ENCODE results near the gene CHCHD4. TPM values are rescaled to one million over a fixed set of nuclear protein-coding genes. Genes with fewer than 3 reads are reported as not detected.

CHCHD4 gene
- total RNA-seq, 1 donor from 2014 or later = 20.7 TPM

DNA sequence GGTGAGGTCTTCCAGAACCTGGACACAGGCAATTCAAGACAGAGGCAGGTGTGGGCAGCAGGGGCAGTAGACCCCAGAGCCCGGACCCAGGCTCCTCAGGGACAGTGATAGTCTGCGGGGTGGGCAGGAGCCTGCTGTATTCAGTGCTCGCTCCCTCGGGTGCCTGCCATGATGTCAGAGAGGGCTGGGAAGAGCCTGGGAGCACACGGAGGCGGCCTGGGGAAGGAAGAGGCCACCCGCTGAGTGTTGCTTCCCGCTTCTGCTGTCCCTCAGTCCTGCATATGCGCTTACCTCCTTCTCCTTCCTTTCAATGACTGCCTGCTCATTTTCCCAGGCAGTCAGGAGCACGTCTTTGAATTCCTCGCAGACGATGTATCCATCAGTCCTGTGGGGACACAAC, 22.9 kb upstream of the CHCHD4 start:
- Histone ChIP-seq H3K36me3 (ENCODE audit: control insufficient read depth, insufficient read depth, low read length) (peaks cover 4% of the 10 kb centered on the region), H3K27me3 (ENCODE audit: control insufficient read depth, insufficient read depth, low read length) (no peaks in the 10 kb centered on the region), H3K4me3 (ENCODE audit: low read depth, low read length) (no peak overlapping the region)
- TF ChIP-seq, protein P1, sequence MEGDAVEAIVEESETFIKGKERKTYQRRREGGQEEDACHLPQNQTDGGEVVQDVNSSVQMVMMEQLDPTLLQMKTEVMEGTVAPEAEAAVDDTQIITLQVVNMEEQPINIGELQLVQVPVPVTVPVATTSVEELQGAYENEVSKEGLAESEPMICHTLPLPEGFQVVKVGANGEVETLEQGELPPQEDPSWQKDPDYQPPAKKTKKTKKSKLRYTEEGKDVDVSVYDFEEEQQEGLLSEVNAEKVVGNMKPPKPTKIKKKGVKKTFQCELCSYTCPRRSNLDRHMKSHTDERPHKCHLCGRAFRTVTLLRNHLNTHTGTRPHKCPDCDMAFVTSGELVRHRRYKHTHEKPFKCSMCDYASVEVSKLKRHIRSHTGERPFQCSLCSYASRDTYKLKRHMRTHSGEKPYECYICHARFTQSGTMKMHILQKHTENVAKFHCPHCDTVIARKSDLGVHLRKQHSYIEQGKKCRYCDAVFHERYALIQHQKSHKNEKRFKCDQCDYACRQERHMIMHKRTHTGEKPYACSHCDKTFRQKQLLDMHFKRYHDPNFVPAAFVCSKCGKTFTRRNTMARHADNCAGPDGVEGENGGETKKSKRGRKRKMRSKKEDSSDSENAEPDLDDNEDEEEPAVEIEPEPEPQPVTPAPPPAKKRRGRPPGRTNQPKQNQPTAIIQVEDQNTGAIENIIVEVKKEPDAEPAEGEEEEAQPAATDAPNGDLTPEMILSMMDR (IDR thresholded peaks at IDR 0.05; ENCODE audit: insufficient read depth, low read length, poor library complexity, severe bottlenecking) = no peak
- no peak for DNase-seq (ENCODE audit: low read depth)

DNA sequence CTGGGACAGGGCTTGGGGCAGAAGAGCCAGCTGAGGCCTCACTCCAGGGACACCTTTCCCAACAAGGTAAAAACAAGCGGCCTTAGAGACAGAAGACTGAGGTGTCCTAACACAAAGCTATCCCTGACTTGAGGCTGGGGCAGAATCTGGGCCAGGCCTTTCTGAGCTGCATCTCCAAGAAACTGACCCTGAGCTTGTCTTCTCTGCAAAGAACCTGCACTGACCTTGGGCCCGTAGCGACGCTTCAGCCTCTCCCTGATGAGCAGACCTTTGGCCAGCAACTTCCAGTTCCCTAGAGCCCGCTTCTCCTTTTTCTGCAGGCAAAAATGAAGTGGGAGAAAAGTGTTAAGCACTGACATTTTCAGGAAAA, 22.4 kb upstream of the CHCHD4 start:
- TF ChIP-seq, protein P1 (IDR thresholded peaks at IDR 0.05; ENCODE audit: insufficient read depth, low read length, poor library complexity, severe bottlenecking) = no peak
- no peak overlapping the region for H3K4me3 ChIP-seq (ENCODE audit: low read depth, low read length)
- DNase-seq (ENCODE audit: low read depth) = no peak
- H3K36me3 ChIP-seq (ENCODE audit: control insufficient read depth, insufficient read depth, low read length) = peaks cover 4% of the 10 kb centered on the region
- no peaks in the 10 kb centered on the region for H3K27me3 ChIP-seq (ENCODE audit: control insufficient read depth, insufficient read depth, low read length)

DNA sequence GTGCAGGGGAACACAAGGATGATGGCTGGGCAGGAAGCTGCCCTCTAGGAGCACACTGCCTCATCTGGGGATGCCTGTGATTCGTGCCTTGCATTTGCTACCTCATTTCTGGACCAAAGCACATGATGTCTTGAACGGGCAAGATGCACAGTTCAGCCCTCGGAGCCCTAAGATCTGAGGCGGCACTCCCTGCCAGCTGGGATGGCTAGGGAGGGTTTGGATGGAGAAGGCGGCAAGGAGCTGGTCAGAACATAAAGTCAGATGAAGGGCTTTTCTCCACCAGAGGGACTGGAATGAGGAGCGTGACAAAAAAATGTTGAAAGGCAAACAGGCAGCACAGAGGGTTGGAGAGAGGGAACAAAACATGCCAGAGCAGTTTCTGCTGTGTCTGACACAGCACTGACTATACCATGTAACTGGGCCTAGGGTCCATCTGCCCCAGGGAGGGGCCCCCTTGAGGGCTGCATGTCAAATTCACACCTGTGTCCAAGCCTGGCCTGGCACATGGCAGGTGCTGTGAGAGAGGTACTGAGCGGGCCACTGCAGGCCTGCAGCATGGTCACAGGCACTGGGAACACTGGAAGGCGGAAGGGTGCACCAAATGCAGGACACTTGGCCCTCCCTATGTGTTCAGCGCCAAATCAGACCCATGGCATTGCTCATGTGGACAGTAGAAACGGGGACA, 21.9 kb upstream of the CHCHD4 start:
- TF ChIP-seq, protein P1 (IDR thresholded peaks at IDR 0.05; ENCODE audit: insufficient read depth, low read length, poor library complexity, severe bottlenecking) = no peak
- H3K4me3 ChIP-seq (ENCODE audit: low read depth, low read length) = no peak overlapping the region
- H3K36me3 ChIP-seq (ENCODE audit: control insufficient read depth, insufficient read depth, low read length) = peaks cover 6% of the 10 kb centered on the region
- H3K27me3 ChIP-seq (ENCODE audit: control insufficient read depth, insufficient read depth, low read length) = no peaks in the 10 kb centered on the region
- DNase-seq (ENCODE audit: low read depth) = no peak

DNA sequence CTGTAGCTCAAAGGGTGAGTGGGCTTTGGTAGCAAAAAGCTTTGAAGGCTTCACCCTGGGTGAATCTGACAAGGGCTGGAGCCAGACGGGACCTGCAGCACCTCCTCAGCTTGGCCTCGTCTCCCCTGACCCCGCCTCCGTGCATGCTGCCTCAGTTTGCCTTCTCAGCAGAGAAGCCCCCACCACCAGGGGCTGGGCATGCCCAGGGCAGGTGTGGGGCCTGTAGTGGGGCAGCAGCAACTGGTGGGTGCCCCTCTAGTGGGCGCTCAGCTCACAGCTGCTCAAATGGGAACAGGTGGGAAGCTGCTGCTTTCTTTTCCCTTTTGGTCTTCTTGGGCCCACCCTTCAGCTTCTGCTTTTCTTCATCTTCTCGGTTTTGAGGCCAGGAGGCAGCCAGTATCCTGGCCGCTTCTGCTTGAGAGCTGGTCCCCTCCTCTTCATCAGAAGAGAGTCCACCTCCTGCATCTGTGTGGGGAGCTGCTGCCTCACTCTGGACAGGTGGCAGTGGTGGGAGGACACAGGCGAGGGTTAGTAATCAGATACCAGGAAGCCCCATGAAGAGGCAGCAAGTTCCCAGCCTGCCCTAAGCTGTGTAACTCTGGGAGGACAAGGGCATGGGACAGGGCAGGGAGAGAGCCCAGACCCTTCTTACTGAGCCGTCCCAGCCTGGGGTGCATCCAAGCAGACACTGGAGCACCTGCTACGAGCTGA, 21.2 kb upstream of the CHCHD4 start:
- TF ChIP-seq, protein P1 (IDR thresholded peaks at IDR 0.05; ENCODE audit: insufficient read depth, low read length, poor library complexity, severe bottlenecking) = no peak
- DNase-seq (ENCODE audit: low read depth) = no peak
- Histone ChIP-seq H3K27me3 (ENCODE audit: control insufficient read depth, insufficient read depth, low read length) (no peaks in the 10 kb centered on the region), H3K4me3 (ENCODE audit: low read depth, low read length) (no peak overlapping the region), H3K36me3 (ENCODE audit: control insufficient read depth, insufficient read depth, low read length) (peaks cover 4% of the 10 kb centered on the region)

DNA sequence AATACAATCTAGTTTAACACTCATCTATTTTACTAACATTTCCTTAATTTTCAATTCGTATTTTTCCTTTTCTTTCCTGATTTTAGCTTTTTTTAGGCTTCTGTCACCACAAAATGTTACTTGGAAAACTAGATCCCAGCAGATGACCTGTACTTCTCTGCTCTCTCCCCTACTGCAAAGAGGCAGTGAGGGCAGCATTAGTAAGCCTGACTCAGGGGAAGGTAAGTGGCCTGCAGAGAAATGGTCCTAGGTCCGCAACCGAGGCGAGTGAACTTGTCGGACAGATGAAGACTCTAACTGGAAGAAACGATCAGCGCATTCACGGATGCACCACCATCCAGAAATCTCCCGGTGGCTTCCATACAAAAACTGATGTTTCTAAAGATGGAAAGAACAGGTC, 20.6 kb upstream of the CHCHD4 start:
- Histone ChIP-seq H3K4me3 (ENCODE audit: low read depth, low read length) (no peak overlapping the region), H3K36me3 (ENCODE audit: control insufficient read depth, insufficient read depth, low read length) (peaks cover 3% of the 10 kb centered on the region)
- DNase-seq (ENCODE audit: low read depth) = no peak

More for the DNA sequence above, 20.6 kb upstream of the CHCHD4 start:
- no peaks in the 10 kb centered on the region for H3K27me3 ChIP-seq (ENCODE audit: control insufficient read depth, insufficient read depth, low read length)
- TF ChIP-seq, protein P1 (IDR thresholded peaks at IDR 0.05; ENCODE audit: insufficient read depth, low read length, poor library complexity, severe bottlenecking) = no peak

Measured in kidney epithelial cell (primary cell).